ENCODE data around the gene EFTUD2. TPM values are rescaled to one million over a fixed set of nuclear protein-coding genes. Genes with fewer than 3 reads are reported as not detected.

EFTUD2 gene
- total and polyA plus RNA-seq, 2 of the 4 experiments (the other 2 are of a cell fraction), result 72.5 to 126 TPM

GRCh38 chr17:44907729-44908470, 8.7 kb upstream of the EFTUD2 start:
- Histone ChIP-seq H4K91ac (ENCODE audit: insufficient read depth, low read depth, low read length) (peak overlapping the region; percentile 76), H3K18ac (ENCODE audit: low read depth, low read length) (no peak overlapping the region), H3K27ac (ENCODE audit: insufficient read depth, low read length) (no peak overlapping the region), H4K8ac (ENCODE audit: low read depth in 2 of 2, low read length in 2 of 2) (no peak overlapping the region; a peak in 1 of 4 replicates), H3K4me1 (ENCODE audit: control insufficient read depth, insufficient read depth, low read length) (peaks cover 18% of the 10 kb centered on the region), H3K36me3 (ENCODE audit: control insufficient read depth, insufficient read depth, low read length) (no peaks in the 10 kb centered on the region), H3K4me3 (ENCODE audit: insufficient read depth, low read depth, low read length) (no peak overlapping the region), H3K9me3 (ENCODE audit: control insufficient read depth, insufficient read depth, low read length) (no peaks in the 10 kb centered on the region), H2BK5ac (ENCODE audit: low read depth, low read length, poor library complexity, severe bottlenecking) (no peak overlapping the region), H3K9ac (ENCODE audit: low read depth, low read length) (no peak overlapping the region), H3K4ac (ENCODE audit: low read depth, low read length) (peak overlapping the region; percentile 99), H2AK9ac (replicated peaks; ENCODE audit: low read depth, low read length, poor library complexity) (peak overlapping the region; percentile 75), H2BK120ac (ENCODE audit: low read depth, low read length) (peak overlapping the region; percentile 100), H3K27me3 (ENCODE audit: control insufficient read depth, insufficient read depth, low read length) (0 out of 2 replicates have a peak, but pooled peaks cover 2% of the 10 kb centered on the region), H4K5ac (ENCODE audit: low read depth, low read length) (no peak overlapping the region), H3K56ac (ENCODE audit: extremely low read depth, insufficient read depth, low read length) (no peak overlapping the region), H4K20me1 (ENCODE audit: insufficient read depth, low read length) (no peaks in the 10 kb centered on the region), H3K23ac (ENCODE audit: low read depth, low read length) (no peak overlapping the region), H2AK5ac (ENCODE audit: low read depth, low read length) (peak overlapping the region; percentile 100), H2BK15ac (ENCODE audit: low read depth, low read length) (peak overlapping the region; percentile 84; the same call in 2 of the 3 replicates), H3K9me1 (ENCODE audit: insufficient read depth, low read length) (peaks cover 34% of the 10 kb centered on the region), H3K79me1 (ENCODE audit: low read depth in 1 of 2, low read length in 2 of 2) (peaks cover 0 to 16% of the 10 kb centered on the region in 2 experiments; a peak in 2 of 4 replicates), H3K4me2 (ENCODE audit: low read depth, low read length) (no peak overlapping the region), H2AFZ (replicated peaks; ENCODE audit: low read length, poor library complexity) (no peak overlapping the region), H3K14ac (replicated peaks; ENCODE audit: low read depth, low read length) (peak overlapping the region; percentile 78), H2BK20ac (ENCODE audit: low read depth, low read length) (peak overlapping the region; percentile 99)
- ATAC-seq (ENCODE audit: low read depth) (no peak), DNase-seq (no peak)
- CTCF ChIA-PET, result no interaction called here
- 60% methylated on average over 1 of the region's 11 CpGs; no CpG with 5 or more reads in 1 of the 2 experiments for WGBS, 2 experiments (ENCODE audit: extremely low coverage in 2 of 2, insufficient read length in 1 of 2)
- no TSS peak for BruUV-seq (replicated peaks)
- intact Hi-C loops (cut with micrococcal nuclease), result no loop called here
- POLR2A ChIA-PET (ENCODE audit: unreplicated experiment), result no interaction called here
- in situ Hi-C loops (cut with MboI; ENCODE audit: low sequenced_read_pairs), result no loop called here
- dilution Hi-C loops (cut with HindIII; ENCODE audit: low sequenced_read_pairs, unreplicated experiment), result no loop called here
- TF ChIP-seq SMC3 (IDR thresholded peaks at IDR 0.05; ENCODE audit: low read depth, low read length) (no peak), RAD21 (IDR thresholded peaks at IDR 0.05; ENCODE audit: low read length) (no peak), RFX5 (IDR thresholded peaks at IDR 0.05; ENCODE audit: low read depth, low read length) (no peak), CEBPB (IDR thresholded peaks at IDR 0.05; ENCODE audit: low read depth, low read length) (no peak), MAFK (IDR thresholded peaks at IDR 0.05; ENCODE audit: low read depth, low read length) (no peak), NFE2L2 (IDR thresholded peaks at IDR 0.05; ENCODE audit: low read depth, low read length) (no peak), CHD1 (IDR thresholded peaks at IDR 0.05; ENCODE audit: low read depth, low read length) (no peak), BHLHE40 (IDR thresholded peaks at IDR 0.05; ENCODE audit: low read depth, low read length) (no peak), FOS (IDR thresholded peaks at IDR 0.05; ENCODE audit: low read depth, low read length) (no peak), MXI1 (IDR thresholded peaks at IDR 0.05; ENCODE audit: borderline replicate concordance, low read depth, low read length) (no peak), RCOR1 (IDR thresholded peaks at IDR 0.05; ENCODE audit: insufficient replicate concordance, low read length) (no peak), POLR2A (IDR thresholded peaks at IDR 0.05; ENCODE audit: low read depth, low read length) (no peak)
- TF ChIP-seq, protein P1, sequence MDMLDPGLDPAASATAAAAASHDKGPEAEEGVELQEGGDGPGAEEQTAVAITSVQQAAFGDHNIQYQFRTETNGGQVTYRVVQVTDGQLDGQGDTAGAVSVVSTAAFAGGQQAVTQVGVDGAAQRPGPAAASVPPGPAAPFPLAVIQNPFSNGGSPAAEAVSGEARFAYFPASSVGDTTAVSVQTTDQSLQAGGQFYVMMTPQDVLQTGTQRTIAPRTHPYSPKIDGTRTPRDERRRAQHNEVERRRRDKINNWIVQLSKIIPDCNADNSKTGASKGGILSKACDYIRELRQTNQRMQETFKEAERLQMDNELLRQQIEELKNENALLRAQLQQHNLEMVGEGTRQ (IDR thresholded peaks at IDR 0.05; ENCODE audit: low read depth, low read length), result no peak
- TF ChIP-seq, protein P2, sequence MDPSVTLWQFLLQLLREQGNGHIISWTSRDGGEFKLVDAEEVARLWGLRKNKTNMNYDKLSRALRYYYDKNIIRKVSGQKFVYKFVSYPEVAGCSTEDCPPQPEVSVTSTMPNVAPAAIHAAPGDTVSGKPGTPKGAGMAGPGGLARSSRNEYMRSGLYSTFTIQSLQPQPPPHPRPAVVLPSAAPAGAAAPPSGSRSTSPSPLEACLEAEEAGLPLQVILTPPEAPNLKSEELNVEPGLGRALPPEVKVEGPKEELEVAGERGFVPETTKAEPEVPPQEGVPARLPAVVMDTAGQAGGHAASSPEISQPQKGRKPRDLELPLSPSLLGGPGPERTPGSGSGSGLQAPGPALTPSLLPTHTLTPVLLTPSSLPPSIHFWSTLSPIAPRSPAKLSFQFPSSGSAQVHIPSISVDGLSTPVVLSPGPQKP (IDR thresholded peaks at IDR 0.05; ENCODE audit: borderline replicate concordance, low read depth, low read length), result no peak
- TF ChIP-seq, protein P3, sequence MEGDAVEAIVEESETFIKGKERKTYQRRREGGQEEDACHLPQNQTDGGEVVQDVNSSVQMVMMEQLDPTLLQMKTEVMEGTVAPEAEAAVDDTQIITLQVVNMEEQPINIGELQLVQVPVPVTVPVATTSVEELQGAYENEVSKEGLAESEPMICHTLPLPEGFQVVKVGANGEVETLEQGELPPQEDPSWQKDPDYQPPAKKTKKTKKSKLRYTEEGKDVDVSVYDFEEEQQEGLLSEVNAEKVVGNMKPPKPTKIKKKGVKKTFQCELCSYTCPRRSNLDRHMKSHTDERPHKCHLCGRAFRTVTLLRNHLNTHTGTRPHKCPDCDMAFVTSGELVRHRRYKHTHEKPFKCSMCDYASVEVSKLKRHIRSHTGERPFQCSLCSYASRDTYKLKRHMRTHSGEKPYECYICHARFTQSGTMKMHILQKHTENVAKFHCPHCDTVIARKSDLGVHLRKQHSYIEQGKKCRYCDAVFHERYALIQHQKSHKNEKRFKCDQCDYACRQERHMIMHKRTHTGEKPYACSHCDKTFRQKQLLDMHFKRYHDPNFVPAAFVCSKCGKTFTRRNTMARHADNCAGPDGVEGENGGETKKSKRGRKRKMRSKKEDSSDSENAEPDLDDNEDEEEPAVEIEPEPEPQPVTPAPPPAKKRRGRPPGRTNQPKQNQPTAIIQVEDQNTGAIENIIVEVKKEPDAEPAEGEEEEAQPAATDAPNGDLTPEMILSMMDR (conservative IDR thresholded peaks at IDR 0.05; ENCODE audit: low read depth, low read length), result no peak

Data from IMR-90 (cell line).